HG03025 (cell line): ENCODE results near the gene MAPKAPK2.
"Not testable (repeated sequence)": the region's sequence is repeated elsewhere in the genome, so short reads cannot be mapped to it uniquely, and the experiment has no call there.

Experiments
- ATAC-seq: cut with Tn5 transposase; IDR thresholded peaks from one replicate; pipeline ENCODE4 v1.9.1; 2021; ENCODE audit warnings: mild to moderate bottlenecking, moderate library complexity; ENCODE audit not compliant: unreplicated experiment, low FRiP score

The MAPKAPK2 gene

DNA sequence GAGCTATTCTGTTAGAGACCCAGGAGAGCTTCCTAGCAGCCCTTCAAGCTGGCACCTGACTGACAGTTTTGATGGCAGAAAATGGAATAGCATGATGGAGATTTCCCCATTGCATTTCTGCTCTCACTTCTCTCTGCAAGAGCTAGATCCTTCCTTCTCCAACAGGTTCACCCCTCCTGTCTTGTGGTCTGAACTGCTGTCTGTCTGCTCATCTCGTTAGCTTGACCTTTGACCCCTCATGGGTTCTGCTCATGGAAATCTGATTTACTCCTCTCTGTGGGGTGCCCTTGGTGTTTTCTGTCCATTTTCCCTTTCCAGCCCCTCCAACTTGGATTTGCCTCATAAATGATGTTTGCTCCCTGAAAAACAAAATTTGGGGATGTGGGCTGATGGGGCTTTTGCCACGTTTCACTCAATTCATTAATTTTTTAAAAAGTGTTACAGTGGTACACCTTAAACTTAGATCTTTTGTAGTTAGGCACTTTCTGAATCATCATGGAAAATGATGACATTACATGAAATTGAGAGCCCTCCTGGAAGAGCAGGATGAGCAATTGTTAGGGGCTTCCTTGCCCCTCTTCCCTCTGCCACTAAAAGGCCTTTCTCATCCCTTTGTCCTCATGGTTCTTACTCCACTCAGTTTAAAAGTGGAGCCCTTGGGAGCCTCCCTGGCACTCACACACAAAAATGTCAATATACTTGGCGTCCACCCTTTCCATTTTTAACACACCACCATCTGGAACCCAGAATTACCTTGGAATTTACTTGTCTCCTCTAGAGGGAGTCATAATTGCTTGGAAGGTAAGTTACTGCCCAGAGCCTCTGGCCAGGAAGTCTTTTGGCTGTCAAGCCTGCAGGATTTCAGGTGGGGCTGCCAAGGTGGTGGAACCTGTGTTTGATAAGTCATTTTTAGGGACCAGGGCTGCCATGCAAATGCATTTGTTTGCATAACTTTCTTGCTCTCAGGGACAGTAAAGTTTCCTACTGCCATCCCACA, 54.0 kb downstream of the MAPKAPK2 start:
- no peak for ATAC-seq

GRCh38 chr1:206739411-206740076, 54.8 kb downstream of the MAPKAPK2 start:
- ATAC-seq, result peak; percentile 81

- no peak for ATAC-seq
Measured at GRCh38 chr1:206741142-206741701, 56.5 kb downstream of the MAPKAPK2 start.

- ATAC-seq, result no peak
Measured at GRCh38 chr1:206742719-206743383, 58.1 kb downstream of the MAPKAPK2 start.

DNA sequence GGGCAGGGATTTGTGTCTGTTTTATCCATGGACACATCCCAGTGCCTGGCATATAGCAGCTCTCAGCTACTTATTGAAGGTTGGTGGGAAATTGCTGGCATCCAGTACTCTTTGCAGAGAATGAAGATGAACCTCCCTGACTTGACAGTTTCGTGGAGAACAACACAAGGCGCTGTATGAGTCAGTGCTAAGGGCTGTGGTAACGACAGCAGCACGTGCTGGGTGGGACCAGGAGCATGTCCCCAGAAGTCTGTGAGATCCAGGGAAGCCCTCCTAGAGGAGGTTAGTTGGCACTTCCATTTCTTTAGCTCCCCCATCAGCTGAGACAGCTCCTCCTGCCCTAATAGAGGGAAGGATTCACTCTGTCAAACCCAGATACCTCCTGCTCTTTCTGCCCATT, 60.0 kb downstream of the MAPKAPK2 start:
- ATAC-seq, result no peak

DNA sequence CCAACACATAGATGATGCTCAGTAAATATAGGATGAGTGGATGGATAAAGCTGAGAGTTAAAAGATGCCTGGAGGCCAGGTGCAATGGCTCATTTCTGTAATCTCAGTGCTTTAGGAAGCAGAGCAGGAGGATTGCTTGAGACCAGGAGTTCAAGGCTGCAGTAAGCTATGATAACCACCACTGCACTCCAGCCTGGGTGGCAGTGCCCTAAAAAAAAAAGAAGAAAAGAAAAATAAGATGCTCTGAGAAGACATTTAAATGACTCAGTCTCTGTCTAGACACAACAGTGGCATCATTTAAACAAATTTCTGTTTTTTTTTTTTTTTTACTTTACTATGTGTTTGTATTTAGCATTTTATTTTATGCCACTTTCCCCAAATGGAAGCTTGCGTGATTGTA, 60.6 kb downstream of the MAPKAPK2 start:
- no peak for ATAC-seq

GRCh38 chr1:206748348-206749030, 63.8 kb downstream of the MAPKAPK2 start:
- no peak for ATAC-seq

GRCh38 chr1:206751891-206752290, 67.2 kb downstream of the MAPKAPK2 start:
- no peak for ATAC-seq

DNA sequence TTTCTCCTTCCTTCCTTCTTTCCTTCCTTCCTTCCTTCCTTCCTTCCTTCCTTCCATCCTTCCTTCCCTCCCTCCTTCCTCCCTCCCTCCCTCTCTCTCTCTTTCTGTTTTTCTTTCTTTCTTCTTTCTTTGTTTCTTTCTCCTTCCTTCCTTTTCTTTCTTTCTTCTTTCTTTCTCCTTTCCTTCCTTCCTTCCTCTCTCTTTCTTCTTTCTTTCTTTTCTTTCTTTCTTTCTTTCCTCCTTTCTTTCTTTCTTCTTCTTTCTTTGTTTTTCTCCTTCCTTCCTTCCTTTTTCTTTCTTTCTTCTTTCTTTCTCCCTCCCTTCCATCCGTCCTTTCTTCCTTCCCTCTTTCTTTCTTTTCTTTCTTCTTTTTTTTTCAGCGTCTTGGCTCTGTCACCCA, 67.8 kb downstream of the MAPKAPK2 start:
- no peak for ATAC-seq

- no peak for ATAC-seq
Measured at GRCh38 chr1:206753141-206753540, 68.4 kb downstream of the MAPKAPK2 start.

- no peak for ATAC-seq
Measured at GRCh38 chr1:206754011-206754410, 69.3 kb downstream of the MAPKAPK2 start.

- no peak for ATAC-seq
Measured at GRCh38 chr1:206757524-206758266, 73.0 kb downstream of the MAPKAPK2 start.

DNA sequence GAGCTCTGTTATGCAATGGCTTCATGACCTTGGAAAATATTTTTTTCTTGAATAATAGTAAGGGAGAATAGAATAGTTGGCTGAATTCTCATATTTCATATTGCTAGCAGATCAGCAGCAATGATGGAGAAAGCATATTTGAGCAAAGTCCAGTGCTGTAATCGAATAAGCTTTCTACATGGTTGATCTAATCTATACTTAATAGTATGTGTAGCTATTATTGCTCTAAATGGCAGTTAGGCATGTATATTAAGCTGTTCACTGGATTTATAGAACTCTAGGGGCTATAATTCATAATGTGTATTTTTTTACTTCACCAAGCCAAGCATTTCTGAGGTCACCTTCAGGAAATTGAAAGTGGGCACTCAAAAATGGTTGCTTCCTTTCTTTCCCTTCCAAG, 75.9 kb downstream of the MAPKAPK2 start:
- ATAC-seq, result no peak

- ATAC-seq, result no peak
Measured at GRCh38 chr1:206761159-206761768, 76.6 kb downstream of the MAPKAPK2 start.

GRCh38 chr1:206762741-206763364, 78.1 kb downstream of the MAPKAPK2 start:
- ATAC-seq, result not testable (repeated sequence)

- not testable (repeated sequence) for ATAC-seq
Measured at GRCh38 chr1:206765771-206766170, 81.1 kb downstream of the MAPKAPK2 start.

GRCh38 chr1:206766251-206766856, 81.6 kb downstream of the MAPKAPK2 start:
- no peak for ATAC-seq
